IPS-11a (cell line): ENCODE results near the gene TXNDC15.
"Not testable (repeated sequence)": the region's sequence is repeated elsewhere in the genome, so short reads cannot be mapped to it uniquely, and the experiment has no call there.

Source experiments
- H3K4me3 ChIP-seq: one replicate; pipeline ENCODE4 v1.5.1; 2013; ENCODE audit warnings: low read depth, low read length, control low read depth

TXNDC15 gene

GRCh38 chr5:134877159-134877558, 3.0 kb downstream of the TXNDC15 start:
- no peak overlapping the region for H3K4me3 ChIP-seq

GRCh38 chr5:134878403-134878802, 4.2 kb downstream of the TXNDC15 start:
- H3K4me3 ChIP-seq, result no peak overlapping the region

GRCh38 chr5:134879456-134879855, 5.3 kb downstream of the TXNDC15 start:
- no peak overlapping the region for H3K4me3 ChIP-seq

GRCh38 chr5:134880937-134881336, 6.8 kb downstream of the TXNDC15 start:
- not testable (repeated sequence) for H3K4me3 ChIP-seq

GRCh38 chr5:134881711-134882110, 7.5 kb downstream of the TXNDC15 start:
- not testable (repeated sequence) for H3K4me3 ChIP-seq

- H3K4me3 ChIP-seq, result no peak overlapping the region
Observed at GRCh38 chr5:134887593-134888159, 13.5 kb downstream of the TXNDC15 start.

GRCh38 chr5:134889335-134889734, 15.2 kb downstream of the TXNDC15 start:
- H3K4me3 ChIP-seq, result no peak overlapping the region

GRCh38 chr5:134891473-134891872, 17.3 kb downstream of the TXNDC15 start:
- no peak overlapping the region for H3K4me3 ChIP-seq

GRCh38 chr5:134892282-134892681, 18.1 kb downstream of the TXNDC15 start:
- no peak overlapping the region for H3K4me3 ChIP-seq

GRCh38 chr5:134892926-134893325, 18.8 kb downstream of the TXNDC15 start:
- H3K4me3 ChIP-seq, result no peak overlapping the region

GRCh38 chr5:134893748-134894505, 19.8 kb downstream of the TXNDC15 start:
- no peak overlapping the region for H3K4me3 ChIP-seq

- H3K4me3 ChIP-seq, result no peak overlapping the region
Observed at GRCh38 chr5:134902071-134902801, 28.1 kb downstream of the TXNDC15 start.

- peak within 1 kb of the TSS; percentile 83 for H3K4me3 ChIP-seq
Observed at GRCh38 chr5:134904610-134905245, 30.6 kb downstream of the TXNDC15 start, which contains the start of gene PCBD2. PCBD2 (plus strand) TSS chr5:134905131; CDS start chr5:134905140, 9 bp downstream.

- peak overlapping the region; percentile 83 for H3K4me3 ChIP-seq
Observed at GRCh38 chr5:134905246-134905996, 31.2 kb downstream of the TXNDC15 start.

- no peak overlapping the region for H3K4me3 ChIP-seq
Observed at GRCh38 chr5:134906811-134907210, 32.6 kb downstream of the TXNDC15 start.

- not testable (repeated sequence) for H3K4me3 ChIP-seq
Observed at GRCh38 chr5:134910752-134911151, 36.6 kb downstream of the TXNDC15 start.

GRCh38 chr5:134911285-134912206, 37.4 kb downstream of the TXNDC15 start:
- H3K4me3 ChIP-seq, result no peak overlapping the region

GRCh38 chr5:134913254-134913653, 39.1 kb downstream of the TXNDC15 start:
- H3K4me3 ChIP-seq, result no peak overlapping the region

GRCh38 chr5:134913795-134914194, 39.6 kb downstream of the TXNDC15 start:
- H3K4me3 ChIP-seq, result no peak overlapping the region
